Right ventricle myocardium inferior (tissue), 1 donor: ENCODE measurements around the gene STAC3. TPM values are rescaled to one million over a fixed set of nuclear protein-coding genes. Genes with fewer than 3 reads are reported as not detected.

Source experiments
- ATAC-seq: fragments of 200-7000 bp; cut with Tn5 transposase; one replicate; pipeline ENCODE4 v1.9.1; 2020; ENCODE audit warnings: mild to moderate bottlenecking, moderate library complexity
- DNase-seq: peaks from one replicate; pipeline ENCODE4 v3.0.0; 2021; ENCODE audit errors: missing footprints
- intact Hi-C: fragments of 100-400 bp; cut with DNase I; formaldehyde crosslinking; loops from one replicate; pipeline ENCODE4 v1.11.0; 2022
- microRNA-seq: library from miRNA; unstranded; fragments of <30 nt; microRNA quantifications from one replicate; pipeline ENCODE4 v1.2.0, GENCODE V29; 2020
- total RNA-seq: library from RNA; stranded (reverse); fragmentation: NEBNext Ultra II Directional; extraction: Animal tissue kit (Norgen Biotek cat#: 25700); gene quantifications from one replicate; pipeline ENCODE4 v1.2.1, GENCODE V29; 2021
- donor health status: DM: no; HTN: yes; CAD: no; lungs with severe emphysema.

STAC3 gene
- total RNA-seq, 1 donor from 2014 or later = 1.2 TPM

GRCh38 chr12:57205186-57205585, 45.8 kb downstream of the STAC3 start:
- ATAC-seq = no peak
- intact Hi-C loops = no loop called here
- no peak for DNase-seq

GRCh38 chr12:57204454-57204853, 46.5 kb downstream of the STAC3 start:
- DNase-seq (no peak), ATAC-seq (no peak)
- intact Hi-C loops = no loop called here

GRCh38 chr12:57203791-57204190, 47.2 kb downstream of the STAC3 start:
- ATAC-seq (no peak), DNase-seq (no peak)
- intact Hi-C loops = no loop called here

GRCh38 chr12:57203201-57203600, 47.8 kb downstream of the STAC3 start:
- intact Hi-C loops = no loop called here
- ATAC-seq (no peak), DNase-seq (no peak)

- no peak for ATAC-seq
- DNase-seq = no peak
- intact Hi-C loops = no loop called here
Measured at GRCh38 chr12:57202321-57202720, 48.7 kb downstream of the STAC3 start.

- intact Hi-C loops = no loop called here
- DNase-seq (no peak), ATAC-seq (no peak)
Measured at GRCh38 chr12:57201631-57202030, 49.4 kb downstream of the STAC3 start.

- ATAC-seq (no peak), DNase-seq (no peak)
- intact Hi-C loops = no loop called here
Measured at GRCh38 chr12:57201219-57201618, 49.8 kb downstream of the STAC3 start.

GRCh38 chr12:57200497-57200896, 50.5 kb downstream of the STAC3 start:
- no peak for DNase-seq
- ATAC-seq = no peak
- intact Hi-C loops = no loop called here

- intact Hi-C loops = no loop called here
- no peak for ATAC-seq
- DNase-seq = no peak
Measured at GRCh38 chr12:57199191-57199590, 51.8 kb downstream of the STAC3 start.

- ATAC-seq (no peak), DNase-seq (no peak)
- intact Hi-C loops = no loop called here
Measured at GRCh38 chr12:57198329-57198728, 52.7 kb downstream of the STAC3 start.

- DNase-seq (no peak), ATAC-seq (no peak)
- intact Hi-C loops = no loop called here
Measured at GRCh38 chr12:57196956-57197355, 54.0 kb downstream of the STAC3 start.

GRCh38 chr12:57196439-57196838, 54.5 kb downstream of the STAC3 start:
- ATAC-seq (no peak), DNase-seq (no peak)
- intact Hi-C loops = no loop called here

- ATAC-seq (no peak), DNase-seq (no peak)
- intact Hi-C loops = no loop called here
Measured at GRCh38 chr12:57195611-57196371, 55.2 kb downstream of the STAC3 start.

GRCh38 chr12:57195186-57195585, 55.8 kb downstream of the STAC3 start:
- no peak for DNase-seq
- intact Hi-C loops = no loop called here
- no peak for ATAC-seq

- ATAC-seq (no peak), DNase-seq (no peak)
- intact Hi-C loops = no loop called here
Measured at GRCh38 chr12:57194253-57194652, 56.7 kb downstream of the STAC3 start.

- intact Hi-C loops = no loop called here
- DNase-seq (no peak), ATAC-seq (no peak)
Measured at GRCh38 chr12:57193706-57194245, 57.2 kb downstream of the STAC3 start.

Small RNA genes within 50 kb of the gene (microRNA-seq; reads per million reads assigned to microRNA genes)
- 1.1 reads per million for gene MIR1228

Other genes starting within 250 kb of the STAC3 start
- 3.3 TPM for gene ZBTB39, start 244.6 kb downstream of the STAC3 start, total RNA-seq
- not detected for gene TAC3, start 234.7 kb downstream of the STAC3 start, total RNA-seq
- gene MYO1A, start 201.1 kb downstream of the STAC3 start, total RNA-seq = not detected
- 3.3 TPM for gene NEMP1, start 172.4 kb downstream of the STAC3 start, total RNA-seq
- gene NAB2, start 162.1 kb downstream of the STAC3 start, total RNA-seq = 9.8 TPM
- gene STAT6, start 139.8 kb downstream of the STAC3 start, total RNA-seq = 58.3 TPM
- 143 TPM for gene LRP1, start 122.7 kb downstream of the STAC3 start, total RNA-seq
- not detected for gene LRP1-AS, start 103.6 kb downstream of the STAC3 start, total RNA-seq
- gene NXPH4, start 34.4 kb downstream of the STAC3 start, total RNA-seq = 0.60 TPM
- gene SHMT2, start 21.5 kb downstream of the STAC3 start, total RNA-seq = 32.8 TPM
- 56.7 TPM for gene R3HDM2, start 179.9 kb upstream of the STAC3 start, total RNA-seq
- gene INHBC, start 183.6 kb upstream of the STAC3 start, total RNA-seq = not detected
- gene INHBE, start 204.1 kb upstream of the STAC3 start, total RNA-seq = not detected
- gene GLI1, start 208.6 kb upstream of the STAC3 start, total RNA-seq = 0.92 TPM
- gene ARHGAP9, start 228.7 kb upstream of the STAC3 start, total RNA-seq = 6.4 TPM
- gene MARS1, start 236.9 kb upstream of the STAC3 start, total RNA-seq = 89.7 TPM